Right lobe of liver (tissue), 6 donors: ENCODE measurements around the gene AK2. TPM values are rescaled to one million over a fixed set of nuclear protein-coding genes. Genes with fewer than 3 reads are reported as not detected.

Experiments used
- ATAC-seq, 4 donors: fragments of 200-7000 bp; cut with Tn5 transposase; one replicate each; pipeline ENCODE4 v1.9.1; 2020; ENCODE audit warnings: mild to moderate bottlenecking in 4 of 4, moderate library complexity in 4 of 4
- DNase-seq, 3 donors: peaks; one replicate each; pipeline ENCODE4 v3.0.0-alpha.2; 2020
- H3K27ac ChIP-seq, 3 donors: fragments of 200-600 bp; one replicate each; pipeline ENCODE4 v1.8.0; 2022
- H3K27me3 ChIP-seq, 2 donors: fragments of 200-600 bp; one replicate each; pipeline ENCODE4 v1.8.0; 2022
- H3K36me3 ChIP-seq, 4 donors: fragments of 200-600 bp; sonication (generic) in 1 of 4; one replicate each; pipeline versions ENCODE4 v1.5.1 to v1.8.0; 2017 to 2022; ENCODE audit warnings: control low read depth in 1 of 4
- H3K4me1 ChIP-seq, 4 donors: fragments of 200-600 bp; sonication (generic) in 1 of 4; one replicate each; pipeline versions ENCODE4 v1.5.1 to v1.8.0; 2017 to 2022; ENCODE audit warnings: control low read depth in 1 of 4
- H3K4me3 ChIP-seq, 3 donors: fragments of 200-600 bp; one replicate each; pipeline ENCODE4 v1.8.0; 2022
- H3K9me3 ChIP-seq, 4 donors: fragments of 200-600 bp; sonication (generic) in 1 of 4; one replicate each; pipeline versions ENCODE4 v1.5.1 to v1.8.0; 2017 to 2022; ENCODE audit warnings: control low read depth in 1 of 4
- CTCF ChIP-seq, 4 donors: fragments of 200-600 bp in 3 of 4; fragments of 450-650 bp in 1 of 4; IDR thresholded peaks; one replicate each; pipeline versions ENCODE4 v1.5.1 to v1.8.0; 2016 to 2022; ENCODE audit warnings: antibody characterized with exemption in 4 of 4, mild to moderate bottlenecking in 2 of 4
- POLR2A ChIP-seq: fragments of 450-650 bp; IDR thresholded peaks from one replicate; pipeline ENCODE4 v1.6.1; 2017; ENCODE audit warnings: antibody characterized with exemption, mild to moderate bottlenecking
- WGBS: methylation state at CpG from one replicate; pipeline ENCODE4 v1.1.6; 2018; ENCODE audit warnings: low coverage, low lambda C conversion rate; ENCODE audit not compliant: insufficient coverage; ENCODE audit errors: missing lambda C conversion rate; 5-methylcytosine and 5-hydroxymethylcytosine counted together
- intact Hi-C, 2 donors: fragments of 100-400 bp; cut with DNase I; formaldehyde crosslinking; loops; one replicate each; pipeline versions ENCODE4 v1.11.2 to v1.14.1; 2022
- total RNA-seq, 6 experiments: library from RNA; depleted of rRNA in 2 of 6; stranded (reverse); fragments of >200 nt in 2 of 6; fragmentation: NEBNext Ultra II Directional in 3 of 6; extraction: Animal tissue kit (Norgen Biotek cat#: 25700) in 3 of 6; gene quantifications; one replicate each; pipeline versions ENCODE4 v1.1.0 to v1.2.4, GENCODE V29; 2016 to 2023
- donor health status: DM: no; HTN: yes; CAD: no.
- donor health status: DM: no; HTN: no; CAD: no.
- donor health status: DM: no; HTN: no; CAD: no.
- donor health status: DM: no; HTN: yes; CAD: no.
- donor health status: DM: no; HTN: yes; CAD: no.

Gene AK2
- total RNA-seq, 6 experiments from 2014 or later = 119 to 301 (median 130) TPM

GRCh38 chr1:33045246-33045645 is 8.6 kb upstream of the AK2 start:
- intact Hi-C loops = no loop called here
- H3K27ac ChIP-seq = no peak overlapping the region
- 0% methylated on average over 1 of the region's 2 CpGs for WGBS

GRCh38 chr1:33043267-33044092 is 6.8 kb upstream of the AK2 start:
- TF ChIP-seq CTCF (IDR thresholded peaks at IDR 0.05) (no peak), POLR2A (no peak)
- DNase-seq = peak in 1 of 3 donors; percentile 26
- intact Hi-C loops = no loop called here

More at GRCh38 chr1:33045246-33045645, 8.6 kb upstream of the AK2 start:
- TF ChIP-seq CTCF (IDR thresholded peaks at IDR 0.05) = no peak
- no peak for TF ChIP-seq POLR2A
- peaks cover 0 to 8% (median 2%) of the 10 kb centered on the region in 4 donors for H3K4me1 ChIP-seq
- no peaks in the 10 kb centered on the region for H3K9me3 ChIP-seq
- ATAC-seq (peak; percentile 84 to 96 (median 94)), DNase-seq (peak; percentile 67 to 88 (median 88))
- H3K36me3 ChIP-seq = no peaks in the 10 kb centered on the region
- no peak overlapping the region for H3K4me3 ChIP-seq
- H3K27me3 ChIP-seq = no peaks in the 10 kb centered on the region

GRCh38 chr1:33042831-33043230 is 6.1 kb upstream of the AK2 start:
- TF ChIP-seq POLR2A (no peak), CTCF (IDR thresholded peaks at IDR 0.05) (no peak)
- Histone ChIP-seq H3K4me1 (peaks cover 0 to 5% (median 2%) of the 10 kb centered on the region in 4 donors), H3K27me3 (no peaks in the 10 kb centered on the region), H3K4me3 (no peak overlapping the region), H3K27ac (no peak overlapping the region), H3K36me3 (no peaks in the 10 kb centered on the region), H3K9me3 (no peaks in the 10 kb centered on the region)
- 100% methylated on average over 1 of the region's 1 CpG for WGBS
- ATAC-seq (no peak), DNase-seq (no peak)
- intact Hi-C loops = no loop called here

More at GRCh38 chr1:33043267-33044092, 6.8 kb upstream of the AK2 start:
- no peak overlapping the region for H3K27ac ChIP-seq
- no peaks in the 10 kb centered on the region for H3K36me3 ChIP-seq
- WGBS = 82% methylated on average over 6 of the region's 8 CpGs
- H3K27me3 ChIP-seq = no peaks in the 10 kb centered on the region
- no peak overlapping the region for H3K4me3 ChIP-seq
- ATAC-seq = no peak
- H3K4me1 ChIP-seq = peaks cover 0 to 8% (median 2%) of the 10 kb centered on the region in 4 donors
- H3K9me3 ChIP-seq = no peaks in the 10 kb centered on the region

GRCh38 chr1:33041026-33041425 is 4.3 kb upstream of the AK2 start:
- no peak overlapping the region for H3K27ac ChIP-seq
- H3K36me3 ChIP-seq = no peaks in the 10 kb centered on the region
- intact Hi-C loops = no loop called here
- H3K4me1 ChIP-seq = peaks cover 0 to 10% (median 2%) of the 10 kb centered on the region in 4 donors
- no peaks in the 10 kb centered on the region for H3K27me3 ChIP-seq
- ATAC-seq (no peak), DNase-seq (peak in 1 of 3 donors; percentile 10)
- no peak overlapping the region for H3K4me3 ChIP-seq
- H3K9me3 ChIP-seq = no peaks in the 10 kb centered on the region
- WGBS = 67% methylated on average over 1 of the region's 1 CpG
- TF ChIP-seq POLR2A (no peak), CTCF (IDR thresholded peaks at IDR 0.05) (no peak)
